A549 (cell line): Measurements from ENCODE around the gene DMXL2. TPM values are rescaled to one million over a fixed set of nuclear protein-coding genes. Genes with fewer than 3 reads are reported as not detected.

Experiments used
- ATAC-seq, 2 experiments: fragments of 200-7000 bp in 1 of 2; fragments of >200 bp in 1 of 2; cut with Nextera tagmentation in 1 of 2; cut with Tn5 transposase in 1 of 2; 3 replicates each; pipeline versions ENCODE4 v1.8.0 to v1.9.1; 2018 to 2020; ENCODE audit warnings: mild to moderate bottlenecking in 1 of 2, moderate library complexity in 1 of 2
- CTCF ChIA-PET: fragments of 300-600 bp; sonication (Branson Sonifier 250); formaldehyde crosslinking; extraction: SDS; loops from one replicate; lab custom pipeline; 2021; ENCODE audit warnings: antibody characterized with exemption, inconsistent platforms; lab: Yijun Ruan, JAX
- POLR2A ChIA-PET: fragments of 350-600 bp; formaldehyde crosslinking; extraction: SDS; loops from one replicate; lab custom pipeline; 2021; ENCODE audit warnings: antibody characterized with exemption, inconsistent platforms; lab: Yijun Ruan, JAX
- DNase-seq, 2 experiments: peaks; one replicate each; pipeline versions ENCODE4 v3.0.0 to v3.0.0-alpha.2; 2011 to 2016; ENCODE audit warnings: low read depth in 1 of 2, low spot score in 1 of 2
- FAIRE-seq: peaks from 2 replicates; lab custom pipeline; 2011; peaks lifted over from hg19 to GRCh38; lab: Jason Lieb, UNC
- H3K27ac ChIP-seq, 2 experiments: fragments of >200 bp; sonication (Bioruptor Twin); formaldehyde crosslinking; 3 replicates each; pipeline ENCODE4 v1.5.1; 2016 to 2017
- H3K4me1 ChIP-seq: fragments of >200 bp; sonication (Bioruptor Twin); formaldehyde crosslinking; 3 replicates; pipeline ENCODE4 v1.6.1; 2016
- H3K4me2 ChIP-seq: fragments of >200 bp; sonication (Bioruptor Twin); formaldehyde crosslinking; 3 replicates; pipeline ENCODE4 v1.6.1; 2016
- H3K4me3 ChIP-seq: fragments of >200 bp; sonication (Bioruptor Twin); formaldehyde crosslinking; 3 replicates; pipeline ENCODE4 v1.5.1; 2016
- H3K9me3 ChIP-seq: fragments of >200 bp; sonication (Bioruptor Twin); formaldehyde crosslinking; 3 replicates; pipeline ENCODE4 v1.6.1; 2016
- E2F6 ChIP-seq: IDR thresholded peaks from 2 replicates; pipeline ENCODE4 v1.6.1; 2012; ENCODE audit warnings: low read depth, borderline replicate concordance
- EP300 ChIP-seq, 2 experiments: fragments of >200 bp; sonication (Bioruptor Twin); formaldehyde crosslinking; IDR thresholded peaks; 2 replicates in 1 of 2; 3 replicates in 1 of 2; pipeline ENCODE4 v1.6.1; 2016 to 2017
- ESRRA ChIP-seq: fragments of 150-350 bp; IDR thresholded peaks from 2 replicates; pipeline ENCODE4 v1.6.1; 2014; ENCODE audit warnings: mild to moderate bottlenecking, low read length, borderline replicate concordance
- GATA3 ChIP-seq: IDR thresholded peaks from 2 replicates; pipeline ENCODE4 v1.6.1; 2012; ENCODE audit warnings: borderline replicate concordance
- HOXB13 ChIP-seq: fragments of 250-450 bp; sonication (Bioruptor Pico); IDR thresholded peaks from 2 replicates; pipeline ENCODE4 v1.5.0; 2020; ENCODE audit warnings: low read depth, mild to moderate bottlenecking, moderate library complexity
- KDM1A ChIP-seq: fragments of 200-600 bp; sonication (generic); IDR thresholded peaks from 2 replicates; pipeline ENCODE4 v1.6.1; 2016; ENCODE audit warnings: low read depth, mild to moderate bottlenecking
- MAX ChIP-seq: IDR thresholded peaks from 2 replicates; pipeline ENCODE4 v1.6.1; 2012
- MAZ ChIP-seq: fragments of 150-350 bp; IDR thresholded peaks from 2 replicates; pipeline ENCODE4 v1.6.1; 2014; ENCODE audit warnings: antibody characterized with exemption, low read depth, low read length, borderline replicate concordance
- NPAS2 ChIP-seq: fragments of 250-450 bp; sonication (Bioruptor Pico); IDR thresholded peaks from 2 replicates; pipeline ENCODE4 v1.8.0; 2022; ENCODE audit warnings: mild to moderate bottlenecking, moderate library complexity, borderline replicate concordance
- NR3C1 ChIP-seq: fragments of >200 bp; sonication (Bioruptor Twin); formaldehyde crosslinking; IDR thresholded peaks from 3 replicates; pipeline ENCODE4 v1.6.1; 2017
- PHF8 ChIP-seq: fragments of 200-600 bp; sonication (generic); IDR thresholded peaks from 2 replicates; pipeline ENCODE4 v1.6.1; 2016; ENCODE audit warnings: low read depth, mild to moderate bottlenecking, antibody characterized with exemption, moderate library complexity, borderline replicate concordance
- POLR2AphosphoS2 ChIP-seq: conservative IDR thresholded peaks from 2 replicates; pipeline ENCODE4 v1.6.1; 2012; ENCODE audit warnings: low read length, improper control_type of control experiment, inconsistent platforms
- RCOR1 ChIP-seq: fragments of 150-350 bp; IDR thresholded peaks from 2 replicates; pipeline ENCODE4 v1.6.1; 2014; ENCODE audit warnings: antibody characterized with exemption, low read length, low read depth
- SMC3 ChIP-seq: fragments of >200 bp; sonication (Bioruptor Twin); formaldehyde crosslinking; IDR thresholded peaks from 3 replicates; pipeline ENCODE4 v1.6.1; 2018; ENCODE audit warnings: inconsistent platforms
- TFCP2L1 ChIP-seq: fragments of 250-450 bp; sonication (Bioruptor Pico); IDR thresholded peaks from 2 replicates; pipeline ENCODE4 v1.5.0; 2021; ENCODE audit warnings: mild to moderate bottlenecking
- TP53 ChIP-seq: fragments of 250-450 bp; sonication (Bioruptor Pico); IDR thresholded peaks from 2 replicates; pipeline ENCODE4 v1.5.0; 2021; ENCODE audit warnings: mild to moderate bottlenecking, moderate library complexity
- WGBS: methylation state at CpG from one replicate; pipeline ENCODE4 v1.1.6; 2017; ENCODE audit errors: missing lambda C conversion rate; 5-methylcytosine and 5-hydroxymethylcytosine counted together
- polyA plus RNA-seq, 4 experiments: library from polyadenylated mRNA; depleted of rRNA in 3 of 4; stranded (reverse); fragments of >200 nt; fragmentation: RNase III in 1 of 4; extraction: RNeasy Plus Mini Kit Qiagen cat#74134 plus additional on column Dnase treatment in 1 of 4; gene quantifications; 2 replicates in 3 of 4; 3 replicates in 1 of 4; pipeline ENCODE4 v1.2.3, GENCODE V29; 2011 to 2017
- TF ChIP-seq, protein P1 (sequence below): fragments of 250-450 bp; sonication (Bioruptor Pico); IDR thresholded peaks from 2 replicates; pipeline ENCODE4 v1.5.0; 2021; ENCODE audit warnings: mild to moderate bottlenecking, moderate library complexity, borderline replicate concordance
- TF ChIP-seq, protein P2 (sequence below): fragments of 450-650 bp; IDR thresholded peaks from 2 replicates; pipeline ENCODE4 v1.6.1; 2014; ENCODE audit warnings: antibody characterized with exemption

Gene DMXL2
- polyA plus RNA-seq, 2 of the 4 experiments (the other 2 are of a cell fraction): 25.6 to 50.9 TPM

DNA sequence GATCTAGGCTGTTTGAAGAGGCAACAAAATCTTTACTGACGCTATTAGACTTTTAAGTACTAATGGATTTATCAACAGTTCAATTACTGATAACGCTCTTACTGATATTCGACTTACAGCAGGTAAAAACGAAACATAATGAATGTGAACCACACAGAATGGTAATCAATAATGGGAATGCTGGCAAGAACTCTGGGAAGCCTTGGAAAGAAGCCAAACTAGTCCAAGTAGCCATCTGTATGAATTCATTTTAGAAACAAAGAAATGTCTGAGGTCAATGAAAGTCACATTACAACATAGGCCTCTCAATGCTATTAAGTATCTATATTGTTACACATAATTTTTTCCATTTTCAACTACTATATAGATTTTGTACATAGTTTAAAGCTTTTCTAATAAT lies 130.0 kb downstream of the DMXL2 start (continued):
- TF ChIP-seq, protein P1, sequence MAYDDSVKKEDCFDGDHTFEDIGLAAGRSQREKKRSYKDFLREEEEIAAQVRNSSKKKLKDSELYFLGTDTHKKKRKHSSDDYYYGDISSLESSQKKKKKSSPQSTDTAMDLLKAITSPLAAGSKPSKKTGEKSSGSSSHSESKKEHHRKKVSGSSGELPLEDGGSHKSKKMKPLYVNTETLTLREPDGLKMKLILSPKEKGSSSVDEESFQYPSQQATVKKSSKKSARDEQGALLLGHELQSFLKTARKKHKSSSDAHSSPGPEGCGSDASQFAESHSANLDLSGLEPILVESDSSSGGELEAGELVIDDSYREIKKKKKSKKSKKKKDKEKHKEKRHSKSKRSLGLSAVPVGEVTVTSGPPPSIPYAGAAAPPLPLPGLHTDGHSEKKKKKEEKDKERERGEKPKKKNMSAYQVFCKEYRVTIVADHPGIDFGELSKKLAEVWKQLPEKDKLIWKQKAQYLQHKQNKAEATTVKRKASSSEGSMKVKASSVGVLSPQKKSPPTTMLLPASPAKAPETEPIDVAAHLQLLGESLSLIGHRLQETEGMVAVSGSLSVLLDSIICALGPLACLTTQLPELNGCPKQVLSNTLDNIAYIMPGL: no peak
- TF ChIP-seq, protein P2, sequence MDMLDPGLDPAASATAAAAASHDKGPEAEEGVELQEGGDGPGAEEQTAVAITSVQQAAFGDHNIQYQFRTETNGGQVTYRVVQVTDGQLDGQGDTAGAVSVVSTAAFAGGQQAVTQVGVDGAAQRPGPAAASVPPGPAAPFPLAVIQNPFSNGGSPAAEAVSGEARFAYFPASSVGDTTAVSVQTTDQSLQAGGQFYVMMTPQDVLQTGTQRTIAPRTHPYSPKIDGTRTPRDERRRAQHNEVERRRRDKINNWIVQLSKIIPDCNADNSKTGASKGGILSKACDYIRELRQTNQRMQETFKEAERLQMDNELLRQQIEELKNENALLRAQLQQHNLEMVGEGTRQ: no peak

- peak; percentile 32 for FAIRE-seq
- no peak overlapping the region for H3K4me3 ChIP-seq
- TF ChIP-seq TFCP2L1 (CRISPR knock-in tag) (no peak), SMC3 (no peak), GATA3 (no peak), HOXB13 (CRISPR knock-in tag) (no peak), KDM1A (no peak), EP300 (IDR thresholded peaks at IDR 0.05) (no peak), PHF8 (no peak), NPAS2 (CRISPR knock-in tag) (no peak), MAZ (no peak), NR3C1 (no peak), ESRRA (no peak), TP53 (CRISPR knock-in tag) (no peak), POLR2AphosphoS2 (no peak)
- TF ChIP-seq, protein P2: no peak
- no peak overlapping the region for H3K4me2 ChIP-seq
- ATAC-seq: no peak
- ChIA-PET CTCF (interaction anchor here (0.6 to 2.0 kb wide), 2 partner anchors 9 to 11 kb away, joined by 3 to 5 read pairs; no protein-coding TSS in a partner anchor), POLR2A (no interaction called here)
- DNase-seq: no peak
- no peaks in the 10 kb centered on the region for H3K9me3 ChIP-seq
- 97% methylated on average over 5 of the region's 5 CpGs for WGBS
- no peak overlapping the region for H3K27ac ChIP-seq
- H3K4me1 ChIP-seq: 0 out of 3 replicates have a peak, but pooled peaks cover 6% of the 10 kb centered on the region
Observed at GRCh38 chr15:51491941-51492340, 130.6 kb downstream of the DMXL2 start.

GRCh38 chr15:51484781-51485180 lies 137.8 kb downstream of the DMXL2 start:
- FAIRE-seq (no peak), ATAC-seq (no peak), DNase-seq (no peak)
- TF ChIP-seq MAX (no peak), E2F6 (no peak), RCOR1 (no peak)
- Histone ChIP-seq H3K4me1 (no peaks in the 10 kb centered on the region), H3K4me3 (no peak overlapping the region), H3K4me2 (no peak overlapping the region), H3K9me3 (peaks cover 23% of the 10 kb centered on the region), H3K27ac (no peak overlapping the region)
- CTCF ChIA-PET: interaction anchor here (1.3 kb wide), 1 partner anchor 35 kb away, joined by 3 read pairs; no protein-coding TSS in a partner anchor
- 76% methylated on average over 1 of the region's 1 CpG for WGBS
- POLR2A ChIA-PET: no interaction called here
